Measurements from ENCODE around the gene CEACAM19. TPM values are rescaled to one million over a fixed set of nuclear protein-coding genes. Genes with fewer than 3 reads are reported as not detected.

Gene CEACAM19
- total and polyA plus RNA-seq, 2 of the 8 experiments (the other 6 are each of a cell fraction or from before 2014, with no cell fraction given) = 3.1 to 3.4 TPM

DNA sequence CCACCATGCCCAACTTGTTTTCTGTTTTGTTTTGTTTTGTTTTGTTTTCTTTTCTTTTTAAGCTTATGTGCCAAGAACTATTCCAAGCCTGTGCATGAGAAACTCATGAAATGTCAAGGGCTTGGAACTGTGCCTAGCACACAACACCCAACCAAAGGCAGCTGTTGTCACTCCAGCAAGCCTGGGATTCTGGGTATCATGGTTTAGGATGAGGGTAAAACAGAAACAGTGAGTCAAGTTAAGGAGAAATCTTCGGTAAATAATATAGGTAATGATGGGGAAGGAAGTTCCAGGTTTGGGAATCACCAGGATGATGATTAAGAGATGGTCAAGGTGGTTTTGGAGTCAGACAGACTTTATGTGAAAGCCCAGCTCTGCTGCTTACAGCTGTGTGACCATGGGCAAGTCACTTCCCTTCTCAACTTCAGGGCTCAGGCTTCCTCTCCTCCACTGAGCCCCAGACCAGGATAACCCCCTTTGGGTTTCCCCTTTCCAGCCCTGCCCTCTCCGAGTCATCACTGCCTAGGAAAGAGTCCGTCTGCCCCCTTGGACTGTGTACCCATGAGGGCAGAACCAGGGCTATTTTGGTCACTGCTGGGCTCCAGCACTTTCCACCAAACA, 22.5 kb upstream of the CEACAM19 start (continued):
- TF ChIP-seq SIX5 (IDR thresholded peaks at IDR 0.05; ENCODE audit: low read depth, low read length) (no peak), KDM4A (IDR thresholded peaks at IDR 0.05; ENCODE audit: low read depth, low read length, severe bottlenecking) (no peak), CTBP2 (IDR thresholded peaks at IDR 0.05; ENCODE audit: borderline replicate concordance, insufficient read depth, insufficient read length, low read length) (no peak)
